GM19452 (cell line): ENCODE results near the gene TBXAS1.
"Not testable (repeated sequence)": the region's sequence is repeated elsewhere in the genome, so short reads cannot be mapped to it uniquely, and the experiment has no call there.

Experiments
- ATAC-seq: cut with Tn5 transposase; IDR thresholded peaks from one replicate; pipeline ENCODE4 v1.9.1; 2021; ENCODE audit not compliant: unreplicated experiment

TBXAS1 gene

GRCh38 chr7:139886899-139887298 is 57.8 kb downstream of the TBXAS1 start:
- ATAC-seq = no peak

GRCh38 chr7:139887992-139888481 is 59.0 kb downstream of the TBXAS1 start:
- no peak for ATAC-seq

- ATAC-seq = no peak
Measured at GRCh38 chr7:139889186-139889871, 60.3 kb downstream of the TBXAS1 start.

GRCh38 chr7:139893461-139893860 is 64.4 kb downstream of the TBXAS1 start:
- ATAC-seq = no peak

- ATAC-seq = peak; percentile 84
Measured at GRCh38 chr7:139893999-139894398, 64.9 kb downstream of the TBXAS1 start.

GRCh38 chr7:139895141-139895829 is 66.2 kb downstream of the TBXAS1 start:
- ATAC-seq = no peak

GRCh38 chr7:139896288-139896687 is 67.2 kb downstream of the TBXAS1 start:
- no peak for ATAC-seq

- no peak for ATAC-seq
Measured at GRCh38 chr7:139896831-139897230, 67.8 kb downstream of the TBXAS1 start.

- ATAC-seq = no peak
Measured at GRCh38 chr7:139897422-139898090, 68.5 kb downstream of the TBXAS1 start.

GRCh38 chr7:139898483-139898882 is 69.4 kb downstream of the TBXAS1 start:
- no peak for ATAC-seq

GRCh38 chr7:139899328-139899955 is 70.4 kb downstream of the TBXAS1 start:
- no peak for ATAC-seq

- no peak for ATAC-seq
Measured at GRCh38 chr7:139900326-139900725, 71.3 kb downstream of the TBXAS1 start.

GRCh38 chr7:139901056-139901795 is 72.2 kb downstream of the TBXAS1 start:
- no peak for ATAC-seq

- ATAC-seq = no peak
Measured at GRCh38 chr7:139901901-139902300, 72.8 kb downstream of the TBXAS1 start.

GRCh38 chr7:139902436-139903102 is 73.5 kb downstream of the TBXAS1 start:
- no peak for ATAC-seq

GRCh38 chr7:139903103-139903477 is 74.0 kb downstream of the TBXAS1 start:
- not testable (repeated sequence) for ATAC-seq

GRCh38 chr7:139906879-139907278 is 77.8 kb downstream of the TBXAS1 start:
- ATAC-seq = no peak

GRCh38 chr7:139908792-139909191 is 79.7 kb downstream of the TBXAS1 start:
- no peak for ATAC-seq

GRCh38 chr7:139909379-139910050 is 80.5 kb downstream of the TBXAS1 start:
- ATAC-seq = no peak
